Heart left ventricle (tissue), 13 donors: ENCODE measurements around the gene SFRP5.

ENCODE experiments used
- CTCF ChIP-seq, 12 donors: fragments of 200-600 bp; sonication (generic) in 4 of 12; IDR thresholded peaks; one replicate each; pipeline versions ENCODE4 v1.5.0 to v1.8.0; 2018 to 2022; ENCODE audit warnings: antibody characterized with exemption in 12 of 12, mild to moderate bottlenecking in 5 of 12
- POLR2A ChIP-seq, 2 donors: fragments of 450-650 bp; IDR thresholded peaks; one replicate each; pipeline ENCODE4 v1.6.1; 2017; ENCODE audit warnings: antibody characterized with exemption in 2 of 2, mild to moderate bottlenecking in 2 of 2, moderate library complexity in 2 of 2
- donor health status: ischemic (EF 13 %, LVEDD 7.1; RV severe dilation, severe dysfunction).
- donor health status: DM: no; HTN: yes; CAD: no.
- donor health status: DM: no; HTN: no; CAD: no.
- donor health status: ischemic (EF 25% LVEDD 6.9; RV normal size, moderate dysfunction).
- donor health status: ischemic (EF 25% LVEDD 5.7; RV mildly dilated, moderate dysfunction).
- donor health status: ischemic (EF 35%, LVEDD 5.7; RV mildly dilated, moderate dysfunction).
- donor health status: nonischemic (EF 11% LVEDD 7.7; RV severe dilation, severe dysfunction).
- donor health status: DM: yes; HTN: yes; CAD: no.
- donor health status: PGD.
- donor health status: ischemic (EF 29% LVEDD 5.4; RV normal size, mild dysfunction).
- donor health status: nonischemic (EF 23%, LVEDD 6.1; RV moderate dilation, normal function).

- no peak for TF ChIP-seq CTCF (IDR thresholded peaks at IDR 0.05)
- no peak for TF ChIP-seq POLR2A (IDR thresholded peaks at IDR 0.05)
Measured at GRCh38 chr10:97766996-97767924, 4.5 kb downstream of the SFRP5 start.
